ENCODE data around the gene C1orf159.

The C1orf159 gene

GRCh38 chr1:1151306-1151705 is 35.4 kb upstream of the C1orf159 start:
- ChIA-PET POLR2A (no interaction called here), CTCF (no interaction called here)
- no peak for DNase-seq (ENCODE audit: extremely low spot score)
- TF ChIP-seq BHLHE40 (IDR thresholded peaks at IDR 0.05; ENCODE audit: borderline replicate concordance) (no peak), ZNF384 (IDR thresholded peaks at IDR 0.05) (no peak), L3MBTL2 (conservative IDR thresholded peaks at IDR 0.05) (no peak), SUZ12 (IDR thresholded peaks at IDR 0.05) (no peak), TARDBP (IDR thresholded peaks at IDR 0.05) (no peak), FOXA1 (IDR thresholded peaks at IDR 0.05) (no peak), PKNOX1 (IDR thresholded peaks at IDR 0.05) (no peak), CTBP1 (IDR thresholded peaks at IDR 0.05; ENCODE audit: borderline replicate concordance) (no peak), FOXK2 (IDR thresholded peaks at IDR 0.05) (no peak), ARNT (IDR thresholded peaks at IDR 0.05) (no peak), HDGF (IDR thresholded peaks at IDR 0.05; ENCODE audit: borderline replicate concordance) (no peak)

- no peak for DNase-seq (ENCODE audit: extremely low spot score)
- ChIA-PET POLR2A (no interaction called here), CTCF (no interaction called here)
- TF ChIP-seq NFRKB (IDR thresholded peaks at IDR 0.05) (no peak), SUZ12 (IDR thresholded peaks at IDR 0.05) (no peak), SP1 (IDR thresholded peaks at IDR 0.05) (no peak), FOXA1 (IDR thresholded peaks at IDR 0.05) (no peak), TARDBP (IDR thresholded peaks at IDR 0.05) (no peak), FOXM1 (IDR thresholded peaks at IDR 0.05; ENCODE audit: borderline replicate concordance) (no peak)
These were observed 34.2 kb upstream of the C1orf159 start for GRCh38 chr1:1150100-1150499.

GRCh38 chr1:1149416-1149815 is 33.5 kb upstream of the C1orf159 start:
- CTCF ChIA-PET: no interaction called here
- no peak for DNase-seq (ENCODE audit: extremely low spot score)
- TF ChIP-seq HDGF (IDR thresholded peaks at IDR 0.05; ENCODE audit: borderline replicate concordance) (no peak), SP1 (IDR thresholded peaks at IDR 0.05) (no peak), FOXM1 (IDR thresholded peaks at IDR 0.05; ENCODE audit: borderline replicate concordance) (no peak), FOXK2 (IDR thresholded peaks at IDR 0.05) (no peak), L3MBTL2 (conservative IDR thresholded peaks at IDR 0.05) (no peak), PKNOX1 (IDR thresholded peaks at IDR 0.05) (no peak), LEF1 (IDR thresholded peaks at IDR 0.05; ENCODE audit: borderline replicate concordance) (no peak), BHLHE40 (IDR thresholded peaks at IDR 0.05; ENCODE audit: borderline replicate concordance) (no peak), ZNF384 (IDR thresholded peaks at IDR 0.05) (no peak), ELF4 (IDR thresholded peaks at IDR 0.05) (no peak), NFRKB (IDR thresholded peaks at IDR 0.05) (no peak), CTBP1 (IDR thresholded peaks at IDR 0.05; ENCODE audit: borderline replicate concordance) (no peak), ARNT (IDR thresholded peaks at IDR 0.05) (no peak), TARDBP (IDR thresholded peaks at IDR 0.05) (no peak), SUZ12 (IDR thresholded peaks at IDR 0.05) (no peak), FOXA1 (IDR thresholded peaks at IDR 0.05) (no peak)
- POLR2A ChIA-PET: no interaction called here

GRCh38 chr1:1148569-1148968 is 32.7 kb upstream of the C1orf159 start:
- ChIA-PET CTCF (no interaction called here), POLR2A (interaction anchor here (1.0 to 1.4 kb wide), 2 partner anchors 91 to 136 kb away, joined by 3 read pairs; partner anchors contain the start of gene ISG15)
- TF ChIP-seq ELF4 (IDR thresholded peaks at IDR 0.05): no peak
- no peak for DNase-seq (ENCODE audit: extremely low spot score)

GRCh38 chr1:1148061-1148460 is 32.2 kb upstream of the C1orf159 start:
- ChIA-PET POLR2A (interaction anchor here (1.0 to 1.4 kb wide), 2 partner anchors 91 to 135 kb away, joined by 3 read pairs; partner anchors contain the start of gene ISG15), CTCF (no interaction called here)
- TF ChIP-seq SUZ12 (IDR thresholded peaks at IDR 0.05) (no peak), PKNOX1 (IDR thresholded peaks at IDR 0.05) (no peak), ARNT (IDR thresholded peaks at IDR 0.05) (no peak), SP1 (IDR thresholded peaks at IDR 0.05) (no peak), L3MBTL2 (conservative IDR thresholded peaks at IDR 0.05) (no peak), ELF4 (IDR thresholded peaks at IDR 0.05) (no peak), FOXM1 (IDR thresholded peaks at IDR 0.05; ENCODE audit: borderline replicate concordance) (no peak), FOXK2 (IDR thresholded peaks at IDR 0.05) (no peak), ZNF384 (IDR thresholded peaks at IDR 0.05) (no peak), HDGF (IDR thresholded peaks at IDR 0.05; ENCODE audit: borderline replicate concordance) (no peak), CTBP1 (IDR thresholded peaks at IDR 0.05; ENCODE audit: borderline replicate concordance) (no peak), TARDBP (IDR thresholded peaks at IDR 0.05) (no peak), NFRKB (IDR thresholded peaks at IDR 0.05) (no peak), LEF1 (IDR thresholded peaks at IDR 0.05; ENCODE audit: borderline replicate concordance) (no peak), BHLHE40 (IDR thresholded peaks at IDR 0.05; ENCODE audit: borderline replicate concordance) (no peak), FOXA1 (IDR thresholded peaks at IDR 0.05) (no peak)
- DNase-seq (ENCODE audit: extremely low spot score): no peak

- DNase-seq (ENCODE audit: extremely low spot score): no peak
- CTCF ChIA-PET: no interaction called here
- POLR2A ChIA-PET: no interaction called here
These were observed 30.7 kb upstream of the C1orf159 start for GRCh38 chr1:1146596-1146995.

More at GRCh38 chr1:1146596-1146995, 30.7 kb upstream of the C1orf159 start:
- no peak for TF ChIP-seq FOXA1 (IDR thresholded peaks at IDR 0.05)
- TF ChIP-seq NFRKB (IDR thresholded peaks at IDR 0.05): no peak
- no peak for TF ChIP-seq SUZ12 (IDR thresholded peaks at IDR 0.05)
- no peak for TF ChIP-seq ZNF384 (IDR thresholded peaks at IDR 0.05)
- TF ChIP-seq PKNOX1 (IDR thresholded peaks at IDR 0.05): no peak
- TF ChIP-seq FOXK2 (IDR thresholded peaks at IDR 0.05): no peak
- no peak for TF ChIP-seq HDGF (IDR thresholded peaks at IDR 0.05; ENCODE audit: borderline replicate concordance)
- TF ChIP-seq CTBP1 (IDR thresholded peaks at IDR 0.05; ENCODE audit: borderline replicate concordance): no peak
- no peak for TF ChIP-seq FOXM1 (IDR thresholded peaks at IDR 0.05; ENCODE audit: borderline replicate concordance)
- TF ChIP-seq TARDBP (IDR thresholded peaks at IDR 0.05): no peak
- TF ChIP-seq LEF1 (IDR thresholded peaks at IDR 0.05; ENCODE audit: borderline replicate concordance): no peak
- no peak for TF ChIP-seq BHLHE40 (IDR thresholded peaks at IDR 0.05; ENCODE audit: borderline replicate concordance)
- no peak for TF ChIP-seq L3MBTL2 (conservative IDR thresholded peaks at IDR 0.05)

Data from HEK293T (cell line).